Tibial artery (tissue), 4 donors: ENCODE measurements around the gene LANCL3.

Experiments used
- DNase-seq, 2 donors: peaks; one replicate each; pipeline ENCODE4 v3.0.0-alpha.2; 2019
- H3K27ac ChIP-seq, 2 donors: fragments of 200-600 bp; sonication (generic) in 1 of 2; 1 replicate in 1 of 2; 2 replicates in 1 of 2; pipeline ENCODE4 v1.5.1; 2018 to 2019; ENCODE audit warnings: mild to moderate bottlenecking in 1 of 2
- H3K27me3 ChIP-seq, 2 donors: fragments of 200-600 bp; sonication (generic) in 1 of 2; one replicate each; pipeline versions ENCODE4 v1.5.1 to v1.6.0; 2016 to 2019
- H3K36me3 ChIP-seq, 3 donors: fragments of 200-600 bp; sonication (generic) in 2 of 3; one replicate each; pipeline ENCODE4 v1.5.1; 2016 to 2019; ENCODE audit warnings: mild to moderate bottlenecking in 2 of 3
- H3K4me1 ChIP-seq, 4 donors: fragments of 200-600 bp; sonication (generic) in 2 of 4; 1 replicate in 3 of 4; 2 replicates in 1 of 4; pipeline ENCODE4 v1.5.1; 2016 to 2019
- H3K4me3 ChIP-seq, 2 donors: fragments of 200-600 bp; sonication (generic) in 1 of 2; 1 replicate in 1 of 2; 2 replicates in 1 of 2; pipeline ENCODE4 v1.5.1; 2018 to 2019; ENCODE audit warnings: mild to moderate bottlenecking in 2 of 2
- H3K9me3 ChIP-seq, 3 donors: fragments of 200-600 bp; sonication (generic) in 1 of 3; one replicate each; pipeline ENCODE4 v1.5.1; 2016 to 2019
- CTCF ChIP-seq, 2 experiments: fragments of 200-600 bp in 1 of 2; fragments of 450-650 bp in 1 of 2; IDR thresholded peaks; one replicate each; pipeline ENCODE4 v1.5.1; 2017 to 2019; ENCODE audit warnings: antibody characterized with exemption in 2 of 2, mild to moderate bottlenecking in 1 of 2, moderate library complexity in 1 of 2
- intact Hi-C: fragments of 100-400 bp; cut with DNase I; formaldehyde crosslinking; loops from one replicate; pipeline ENCODE4 v1.15.0; 2023; ENCODE audit warnings: low total_unique reads

The LANCL3 gene

GRCh38 chrX:37590047-37590446 lies 18.6 kb downstream of the LANCL3 start:
- no peak for DNase-seq
- H3K4me1 ChIP-seq, result no peaks in the 10 kb centered on the region
- H3K27ac ChIP-seq, result no peak overlapping the region
- no peaks in the 10 kb centered on the region for H3K36me3 ChIP-seq
- no peak overlapping the region for H3K4me3 ChIP-seq
- H3K9me3 ChIP-seq, result no peaks in the 10 kb centered on the region
- no peaks in the 10 kb centered on the region for H3K27me3 ChIP-seq
- no peak for TF ChIP-seq CTCF (IDR thresholded peaks at IDR 0.05)
- intact Hi-C loops, result no loop called here

GRCh38 chrX:37594755-37595382 lies 23.4 kb downstream of the LANCL3 start:
- no peak for TF ChIP-seq CTCF (IDR thresholded peaks at IDR 0.05)
- intact Hi-C loops, result no loop called here
- H3K4me1 ChIP-seq, result no peaks in the 10 kb centered on the region
- no peaks in the 10 kb centered on the region for H3K27me3 ChIP-seq
- no peak overlapping the region for H3K27ac ChIP-seq
- H3K4me3 ChIP-seq, result no peak overlapping the region
- DNase-seq, result no peak
- H3K36me3 ChIP-seq, result no peaks in the 10 kb centered on the region
- no peaks in the 10 kb centered on the region for H3K9me3 ChIP-seq

DNA sequence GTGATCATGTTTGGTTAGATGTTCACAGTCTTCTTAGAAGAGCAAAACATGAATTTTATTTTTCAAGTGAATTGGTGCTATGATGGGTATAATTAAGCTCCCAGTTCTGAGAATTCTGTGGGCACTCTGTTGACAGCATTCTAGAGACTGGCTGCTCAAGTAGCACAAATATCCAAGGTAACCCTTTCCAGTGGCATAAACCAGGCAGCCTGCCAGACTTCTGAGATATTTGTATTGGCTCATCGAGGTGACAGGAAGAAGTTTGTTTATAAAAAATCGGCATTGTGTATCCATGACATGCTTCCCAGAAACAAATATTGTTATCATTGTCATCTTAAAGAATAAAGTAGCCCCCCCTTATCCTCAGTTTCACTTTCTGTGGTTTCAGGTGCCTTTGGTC lies 28.3 kb downstream of the LANCL3 start:
- Histone ChIP-seq H3K27me3 (no peaks in the 10 kb centered on the region), H3K4me3 (no peak overlapping the region), H3K36me3 (no peaks in the 10 kb centered on the region), H3K4me1 (no peaks in the 10 kb centered on the region), H3K9me3 (no peaks in the 10 kb centered on the region), H3K27ac (no peak overlapping the region)
- intact Hi-C loops, result loop anchor here (10.0 kb wide), 1 partner anchor 55 kb away; no protein-coding TSS in a partner anchor
- TF ChIP-seq CTCF (IDR thresholded peaks at IDR 0.05), result no peak
- no peak for DNase-seq

DNA sequence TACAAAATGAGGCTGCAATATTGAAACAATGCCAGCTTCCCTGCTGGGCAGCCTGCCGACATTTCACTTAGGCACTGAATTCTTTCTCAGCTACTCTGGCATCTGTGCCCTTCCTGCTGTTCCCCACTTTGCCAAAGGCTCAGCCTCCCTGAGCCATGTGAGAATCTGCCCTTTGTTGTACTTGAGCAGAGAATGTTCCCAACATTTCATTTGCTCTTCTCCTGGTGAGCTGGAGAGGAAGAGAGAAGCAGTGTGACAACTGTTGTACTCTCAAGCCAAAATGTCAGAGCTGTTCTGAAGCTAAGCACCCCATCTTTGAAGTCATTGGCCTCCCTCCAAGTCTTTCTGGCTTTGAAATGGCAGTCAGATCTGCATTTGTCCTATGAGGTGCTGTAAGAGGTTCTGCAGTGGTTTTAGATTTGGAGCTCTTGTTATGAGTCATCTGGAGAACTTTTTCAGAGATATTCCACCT lies 32.5 kb downstream of the LANCL3 start:
- no peak overlapping the region for H3K27ac ChIP-seq
- peaks cover 0 to 8% (median 0%) of the 10 kb centered on the region in 4 donors for H3K4me1 ChIP-seq
- H3K9me3 ChIP-seq, result no peaks in the 10 kb centered on the region
- no peaks in the 10 kb centered on the region for H3K36me3 ChIP-seq
- intact Hi-C loops, result loop anchor here (10.0 kb wide), 1 partner anchor 59 kb away; no protein-coding TSS in a partner anchor
- no peak overlapping the region for H3K4me3 ChIP-seq
- no peak for TF ChIP-seq CTCF (IDR thresholded peaks at IDR 0.05)
- H3K27me3 ChIP-seq, result no peaks in the 10 kb centered on the region
- no peak for DNase-seq

DNA sequence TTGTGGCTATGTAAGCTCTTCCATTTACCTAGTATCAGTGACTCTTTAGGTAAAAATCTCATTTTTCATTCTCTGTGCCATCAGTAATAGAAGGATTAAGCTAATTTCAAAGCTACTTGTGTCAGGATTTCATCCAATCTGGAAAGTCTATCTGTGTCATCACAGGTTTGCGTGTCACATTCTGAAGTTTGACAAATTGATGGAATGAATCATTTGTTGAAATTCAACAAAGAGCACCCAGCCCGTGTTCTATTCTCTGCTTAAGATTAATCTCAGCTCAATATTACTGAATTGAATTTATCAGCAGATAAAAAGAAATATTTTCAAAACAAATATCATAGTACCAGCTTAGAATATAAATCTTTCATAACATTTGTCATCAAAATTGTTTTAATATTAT lies 35.8 kb downstream of the LANCL3 start:
- Histone ChIP-seq H3K27me3 (no peaks in the 10 kb centered on the region), H3K27ac (no peak overlapping the region), H3K36me3 (no peaks in the 10 kb centered on the region), H3K9me3 (no peaks in the 10 kb centered on the region), H3K4me3 (no peak overlapping the region), H3K4me1 (peaks cover 0 to 8% (median 0%) of the 10 kb centered on the region in 4 donors)
- DNase-seq, result no peak
- TF ChIP-seq CTCF (IDR thresholded peaks at IDR 0.05), result no peak
- intact Hi-C loops, result loop anchor here (10.0 kb wide), 1 partner anchor 62 kb away; no protein-coding TSS in a partner anchor
